Activated CD4-positive, alpha-beta T cell treated with anti-CD3 and anti-CD28 coated beads for 1 hour (primary cell): ENCODE measurements around the gene CFAP65.
A peak's percentile ranks its signal among the peaks of the same experiment; 100 is the strongest.

ENCODE experiments used
- DNase-seq: peaks from one replicate; pipeline ENCODE4 v3.0.0-alpha.2; 2020

CFAP65 gene

GRCh38 chr2:219060821-219061791, 19.8 kb upstream of the CFAP65 start, which contains the start of gene IHH:
TSS of gene IHH (minus strand) at chr2:219060921. CDS start at chr2:219060467, 454 bp downstream.
- no peak for DNase-seq

GRCh38 chr2:219059725-219060682, 18.7 kb upstream of the CFAP65 start:
- DNase-seq = no peak

- no peak for DNase-seq
Observed at GRCh38 chr2:219059375-219059724, 18.0 kb upstream of the CFAP65 start.

- no peak for DNase-seq
Observed at GRCh38 chr2:219058541-219059374, 17.4 kb upstream of the CFAP65 start.

- DNase-seq = peak; percentile 62
Observed at GRCh38 chr2:219057709-219058540, 16.6 kb upstream of the CFAP65 start.

- DNase-seq = no peak
Observed at GRCh38 chr2:219056896-219057708, 15.8 kb upstream of the CFAP65 start.

GRCh38 chr2:219056176-219056895, 15.0 kb upstream of the CFAP65 start:
- no peak for DNase-seq

GRCh38 chr2:219054956-219055903, 13.9 kb upstream of the CFAP65 start:
- DNase-seq = no peak

- no peak for DNase-seq
Observed at GRCh38 chr2:219049282-219049681, 8.0 kb upstream of the CFAP65 start.

- DNase-seq = no peak
Observed at GRCh38 chr2:219045937-219046550, 4.7 kb upstream of the CFAP65 start.

- DNase-seq = no peak
Observed at GRCh38 chr2:219042750-219043149, 1.4 kb upstream of the CFAP65 start.

GRCh38 chr2:219042157-219042556, 841 bp upstream of the CFAP65 start:
- DNase-seq = no peak

- DNase-seq = no peak
Observed at GRCh38 chr2:219038600-219038999, 2.7 kb downstream of the CFAP65 start.

- DNase-seq = no peak
Observed at GRCh38 chr2:219037783-219038499, 3.4 kb downstream of the CFAP65 start.

- no peak for DNase-seq
Observed at GRCh38 chr2:219035942-219036341, 5.4 kb downstream of the CFAP65 start.

GRCh38 chr2:219034823-219035222, 6.5 kb downstream of the CFAP65 start:
- no peak for DNase-seq

GRCh38 chr2:219032051-219032745, 9.1 kb downstream of the CFAP65 start:
- DNase-seq = no peak
